ENCODE measurements around the gene CIB4. TPM values are rescaled to one million over a fixed set of nuclear protein-coding genes. Genes with fewer than 3 reads are reported as not detected.

The CIB4 gene
- total RNA-seq, 1 donor from 2014 or later: not detected

DNA sequence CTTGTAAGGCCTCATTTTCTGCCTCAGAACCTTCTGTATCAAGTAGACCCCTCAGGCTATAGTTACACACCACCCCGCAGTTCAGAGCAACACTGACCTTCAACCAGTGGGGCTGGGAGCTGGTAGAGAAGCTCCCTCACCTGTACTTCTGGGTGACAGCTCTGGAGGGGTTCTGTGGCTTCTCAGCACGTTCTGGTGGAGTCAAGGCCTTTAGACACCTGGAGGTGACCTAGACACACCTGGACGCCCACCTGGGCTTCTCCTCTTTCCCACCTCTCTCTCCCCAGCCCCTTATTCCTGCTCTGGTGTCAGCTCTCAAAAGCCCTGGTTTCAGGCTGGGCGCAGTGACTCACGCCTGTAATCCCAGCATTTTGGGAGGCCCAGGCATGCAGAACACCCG, 7.3 kb upstream of the CIB4 start:
- peaks cover 16% of the 10 kb centered on the region for H3K4me1 Mint-ChIP-seq (ENCODE audit: low read depth)
- H3K27me3 Mint-ChIP-seq (ENCODE audit: low read depth): peaks cover 42% of the 10 kb centered on the region
- H3K4me3 Mint-ChIP-seq (ENCODE audit: unreplicated experiment): no peak overlapping the region
- no peaks in the 10 kb centered on the region for H3K9me3 Mint-ChIP-seq (ENCODE audit: low read depth)
- no peaks in the 10 kb centered on the region for H3K36me3 Mint-ChIP-seq (ENCODE audit: low read depth)
- DNase-seq (ENCODE audit: low spot score): peak; percentile 33
- no peak overlapping the region for H3K27ac Mint-ChIP-seq (ENCODE audit: unreplicated experiment)
- TF ChIP-seq, protein P1, sequence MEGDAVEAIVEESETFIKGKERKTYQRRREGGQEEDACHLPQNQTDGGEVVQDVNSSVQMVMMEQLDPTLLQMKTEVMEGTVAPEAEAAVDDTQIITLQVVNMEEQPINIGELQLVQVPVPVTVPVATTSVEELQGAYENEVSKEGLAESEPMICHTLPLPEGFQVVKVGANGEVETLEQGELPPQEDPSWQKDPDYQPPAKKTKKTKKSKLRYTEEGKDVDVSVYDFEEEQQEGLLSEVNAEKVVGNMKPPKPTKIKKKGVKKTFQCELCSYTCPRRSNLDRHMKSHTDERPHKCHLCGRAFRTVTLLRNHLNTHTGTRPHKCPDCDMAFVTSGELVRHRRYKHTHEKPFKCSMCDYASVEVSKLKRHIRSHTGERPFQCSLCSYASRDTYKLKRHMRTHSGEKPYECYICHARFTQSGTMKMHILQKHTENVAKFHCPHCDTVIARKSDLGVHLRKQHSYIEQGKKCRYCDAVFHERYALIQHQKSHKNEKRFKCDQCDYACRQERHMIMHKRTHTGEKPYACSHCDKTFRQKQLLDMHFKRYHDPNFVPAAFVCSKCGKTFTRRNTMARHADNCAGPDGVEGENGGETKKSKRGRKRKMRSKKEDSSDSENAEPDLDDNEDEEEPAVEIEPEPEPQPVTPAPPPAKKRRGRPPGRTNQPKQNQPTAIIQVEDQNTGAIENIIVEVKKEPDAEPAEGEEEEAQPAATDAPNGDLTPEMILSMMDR (IDR thresholded peaks at IDR 0.05): no peak

DNA sequence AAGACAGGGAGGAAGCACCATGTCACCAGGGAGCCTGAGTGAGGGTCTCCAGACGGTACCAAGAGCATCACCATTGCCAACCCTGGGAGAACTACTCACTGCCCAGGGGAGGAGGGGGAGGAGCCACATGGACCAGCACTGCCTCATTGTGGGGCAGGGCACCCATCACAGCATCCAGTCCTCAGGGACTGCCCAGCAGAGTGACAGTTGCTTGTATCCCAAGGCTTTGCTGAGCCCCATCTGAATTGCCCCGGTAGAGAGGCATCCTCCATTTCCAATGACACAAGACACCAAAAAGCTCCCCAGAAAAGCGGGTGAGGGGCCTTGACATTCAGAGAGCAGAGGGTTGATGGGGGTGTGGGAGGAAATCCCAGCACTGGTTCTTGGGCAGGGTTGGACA, 6.8 kb upstream of the CIB4 start:
- Mint-ChIP-seq H3K36me3 (ENCODE audit: low read depth) (no peaks in the 10 kb centered on the region), H3K27me3 (ENCODE audit: low read depth) (peaks cover 44% of the 10 kb centered on the region), H3K9me3 (ENCODE audit: low read depth) (no peaks in the 10 kb centered on the region), H3K27ac (ENCODE audit: unreplicated experiment) (no peak overlapping the region), H3K4me1 (ENCODE audit: low read depth) (peaks cover 16% of the 10 kb centered on the region), H3K4me3 (ENCODE audit: unreplicated experiment) (no peak overlapping the region)
- peak; percentile 37 for DNase-seq (ENCODE audit: low spot score)
- TF ChIP-seq, protein P1 (IDR thresholded peaks at IDR 0.05): no peak

DNA sequence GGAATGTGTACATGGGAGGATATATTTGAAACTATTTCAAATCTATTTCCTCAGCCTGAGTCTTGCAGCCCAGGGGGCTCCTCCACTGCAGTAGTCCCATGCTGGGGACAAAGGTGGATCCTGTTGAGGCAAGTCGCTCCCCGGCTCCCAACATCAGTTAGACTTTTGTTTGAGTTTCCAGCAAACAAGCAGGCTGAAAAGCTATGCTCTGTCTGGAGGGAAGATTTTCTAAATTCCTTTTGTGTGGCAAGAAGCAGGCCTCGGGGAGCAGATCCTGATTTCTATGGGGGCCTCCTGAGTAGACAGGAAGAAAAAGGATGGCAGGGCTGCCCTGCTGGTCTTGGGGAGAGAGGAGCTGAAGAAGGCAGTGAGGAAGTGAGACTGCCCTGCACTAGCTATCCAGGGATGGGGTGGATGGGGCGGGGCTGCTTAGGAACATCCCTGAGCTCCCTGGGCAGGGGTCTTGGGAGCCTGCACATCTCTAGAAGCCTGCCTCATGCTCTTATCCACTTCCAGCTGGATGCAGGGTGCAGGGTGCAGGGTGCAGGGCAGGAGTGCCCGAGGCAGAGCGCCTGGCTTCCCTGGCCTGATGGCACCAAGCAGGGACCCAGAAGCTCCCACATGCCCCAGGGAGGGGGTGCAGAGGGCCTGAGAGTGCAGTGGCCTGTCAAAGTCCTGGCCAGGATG, 6.0 kb upstream of the CIB4 start:
- no peak overlapping the region for H3K4me3 Mint-ChIP-seq (ENCODE audit: unreplicated experiment)
- no peak overlapping the region for H3K27ac Mint-ChIP-seq (ENCODE audit: unreplicated experiment)
- H3K27me3 Mint-ChIP-seq (ENCODE audit: low read depth): peaks cover 52% of the 10 kb centered on the region

DNA sequence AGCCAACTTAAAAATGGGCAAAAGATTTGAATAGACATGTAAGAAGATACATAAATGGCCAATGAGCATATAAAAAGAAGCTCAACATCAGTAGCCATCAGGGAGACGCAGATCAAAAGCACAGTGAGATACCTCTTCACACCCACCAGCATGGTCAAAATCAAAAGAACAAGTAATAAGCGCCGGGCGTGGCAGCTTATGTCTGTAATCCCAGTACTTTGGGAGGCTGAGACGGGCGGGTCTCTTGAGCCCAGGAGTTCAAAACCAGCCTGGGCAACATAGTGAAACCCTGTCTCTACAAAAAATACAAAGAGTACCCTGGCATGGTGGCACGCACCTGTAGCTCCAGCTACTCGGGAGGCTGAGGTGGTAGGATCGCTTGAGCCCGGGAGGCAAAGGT, 4.6 kb upstream of the CIB4 start:
- peak; percentile 34 for DNase-seq (ENCODE audit: low spot score)
- Mint-ChIP-seq H3K36me3 (ENCODE audit: low read depth) (no peaks in the 10 kb centered on the region), H3K9me3 (ENCODE audit: low read depth) (no peaks in the 10 kb centered on the region), H3K27me3 (ENCODE audit: low read depth) (peaks cover 52% of the 10 kb centered on the region), H3K4me3 (ENCODE audit: unreplicated experiment) (no peak overlapping the region), H3K27ac (ENCODE audit: unreplicated experiment) (no peak overlapping the region), H3K4me1 (ENCODE audit: low read depth) (peaks cover 11% of the 10 kb centered on the region)
- TF ChIP-seq, protein P1 (IDR thresholded peaks at IDR 0.05): no peak

More for the DNA sequence above, 6.0 kb upstream of the CIB4 start:
- peak; percentile 70 for DNase-seq (ENCODE audit: low spot score)
- H3K9me3 Mint-ChIP-seq (ENCODE audit: low read depth): no peaks in the 10 kb centered on the region
- H3K4me1 Mint-ChIP-seq (ENCODE audit: low read depth): peaks cover 12% of the 10 kb centered on the region
- TF ChIP-seq, protein P1 (IDR thresholded peaks at IDR 0.05): no peak
- no peaks in the 10 kb centered on the region for H3K36me3 Mint-ChIP-seq (ENCODE audit: low read depth)

DNA sequence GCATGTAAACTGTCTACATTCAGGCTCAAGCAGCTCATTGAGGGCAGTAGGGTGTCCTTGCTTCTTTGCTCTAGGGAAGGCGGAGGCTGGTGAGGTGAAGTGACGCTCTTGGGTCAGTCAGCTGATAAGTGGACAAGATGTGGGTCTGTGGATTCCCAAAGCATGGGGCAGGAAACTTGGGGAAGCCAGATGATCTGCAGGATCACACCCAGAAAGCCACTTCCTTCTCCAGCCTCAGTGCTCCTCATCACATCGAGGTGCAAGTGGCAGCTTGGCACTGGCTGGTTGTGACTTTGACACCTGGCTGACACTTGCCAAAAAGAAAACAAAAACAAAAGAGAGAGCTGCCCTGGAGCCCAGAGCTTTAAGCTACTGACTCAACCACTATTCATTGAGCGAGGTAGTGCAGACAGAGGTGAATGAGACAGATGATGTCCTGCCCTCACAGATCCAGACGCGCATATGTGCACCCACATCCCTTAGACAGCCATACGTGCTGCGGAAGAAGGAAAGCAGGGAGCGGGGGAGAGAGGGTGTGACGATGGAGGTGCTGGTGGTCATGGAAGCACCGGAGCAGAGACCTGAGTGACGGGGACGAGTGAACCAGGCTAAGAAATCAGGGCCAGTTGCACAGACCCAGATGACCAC, 3.1 kb upstream of the CIB4 start:
- no peaks in the 10 kb centered on the region for H3K36me3 Mint-ChIP-seq (ENCODE audit: low read depth)
- no peak overlapping the region for H3K4me3 Mint-ChIP-seq (ENCODE audit: unreplicated experiment)
- peaks cover 13% of the 10 kb centered on the region for H3K4me1 Mint-ChIP-seq (ENCODE audit: low read depth)
- no peaks in the 10 kb centered on the region for H3K9me3 Mint-ChIP-seq (ENCODE audit: low read depth)
- TF ChIP-seq, protein P1 (IDR thresholded peaks at IDR 0.05): no peak
- peaks cover 48% of the 10 kb centered on the region for H3K27me3 Mint-ChIP-seq (ENCODE audit: low read depth)
- H3K27ac Mint-ChIP-seq (ENCODE audit: unreplicated experiment): no peak overlapping the region
- no peak for DNase-seq (ENCODE audit: low spot score)
